GM23338 (cell line): ENCODE results near the gene SLC25A12. TPM values are rescaled to one million over a fixed set of nuclear protein-coding genes. Genes with fewer than 3 reads are reported as not detected.

ENCODE experiments used
- ATAC-seq: fragments of 200-7000 bp; cut with Tn5 transposase; 3 replicates; pipeline ENCODE4 v1.9.1; 2020
- DNase-seq: peaks from one replicate; pipeline ENCODE4 v3.0.0-alpha.2; 2015; ENCODE audit warnings: low spot score
- H2AFZ ChIP-seq: fragments of 200-600 bp; sonication (generic); 2 replicates; pipeline ENCODE4 v1.8.0; 2016; ENCODE audit warnings: antibody characterized with exemption, mild to moderate bottlenecking, moderate library complexity
- H3F3A ChIP-seq: fragments of 200-600 bp; sonication (generic); replicated peaks from 2 replicates; pipeline ENCODE4 v1.8.0; 2017; ENCODE audit warnings: antibody characterized with exemption, mixed run types, low read depth
- H3K27ac ChIP-seq: fragments of 200-600 bp; sonication (generic); 2 replicates; pipeline ENCODE4 v1.6.1; 2016; ENCODE audit warnings: low read depth
- H3K27me3 ChIP-seq: fragments of 200-600 bp; sonication (generic); 2 replicates; pipeline ENCODE4 v1.8.0; 2016; ENCODE audit warnings: mild to moderate bottlenecking, mixed run types, moderate library complexity; ENCODE audit not compliant: insufficient read depth
- H3K36me3 ChIP-seq: fragments of 200-600 bp; sonication (generic); 2 replicates; pipeline ENCODE4 v1.8.0; 2016; ENCODE audit warnings: mild to moderate bottlenecking; ENCODE audit not compliant: insufficient read depth
- H3K4me1 ChIP-seq: fragments of 200-600 bp; sonication (generic); 2 replicates; pipeline ENCODE4 v1.8.0; 2016; ENCODE audit warnings: mild to moderate bottlenecking, moderate library complexity; ENCODE audit not compliant: insufficient read depth
- H3K4me2 ChIP-seq: fragments of 200-600 bp; sonication (generic); 2 replicates; pipeline ENCODE4 v1.7.1; 2017; ENCODE audit warnings: mixed run types
- H3K4me3 ChIP-seq: fragments of 200-600 bp; sonication (generic); 2 replicates; pipeline ENCODE4 v1.6.1; 2016; ENCODE audit warnings: mixed run types
- H3K79me2 ChIP-seq: fragments of 200-600 bp; sonication (generic); replicated peaks from 2 replicates; pipeline ENCODE4 v1.8.0; 2017; ENCODE audit warnings: mild to moderate bottlenecking; ENCODE audit not compliant: insufficient read depth
- H3K9me2 ChIP-seq: fragments of 200-600 bp; sonication (generic); 2 replicates; pipeline ENCODE4 v1.8.0; 2017; ENCODE audit not compliant: insufficient read depth
- H4K20me1 ChIP-seq: fragments of 200-600 bp; sonication (generic); replicated peaks from 2 replicates; pipeline ENCODE4 v1.8.0; 2017; ENCODE audit warnings: mild to moderate bottlenecking; ENCODE audit not compliant: insufficient read depth
- H3K27ac Mint-ChIP-seq: 2 replicates; pipeline ENCODE4 v1.8.0; 2020; ENCODE audit warnings: inconsistent platforms, mild to moderate bottlenecking, moderate library complexity, mixed read lengths
- H3K27me3 Mint-ChIP-seq: 3 replicates; pipeline ENCODE4 v1.8.0; 2022; ENCODE audit warnings: low read depth, mild to moderate bottlenecking, moderate library complexity, mixed read lengths, inconsistent platforms; ENCODE audit not compliant: insufficient read depth, poor library complexity
- H3K36me3 Mint-ChIP-seq: 3 replicates; pipeline ENCODE4 v1.8.0; 2021; ENCODE audit warnings: low read depth, mild to moderate bottlenecking, inconsistent platforms, moderate library complexity, mixed read lengths
- H3K4me1 Mint-ChIP-seq: 3 replicates; pipeline ENCODE4 v1.8.0; 2020; ENCODE audit warnings: mild to moderate bottlenecking, inconsistent platforms, mixed read lengths
- H3K4me3 Mint-ChIP-seq: 3 replicates; pipeline ENCODE4 v1.8.0; 2021; ENCODE audit warnings: moderate library complexity, mild to moderate bottlenecking, inconsistent platforms, mixed read lengths
- H3K9me3 Mint-ChIP-seq: 3 replicates; pipeline ENCODE4 v1.8.0; 2020; ENCODE audit warnings: moderate library complexity, mild to moderate bottlenecking, inconsistent platforms, mixed read lengths
- ETS1 ChIP-seq: IDR thresholded peaks from 2 replicates; pipeline ENCODE4 v1.6.1; 2016; ENCODE audit warnings: antibody characterized with exemption
- JUNB ChIP-seq: IDR thresholded peaks from one replicate; pipeline ENCODE4 v1.6.1; 2016; ENCODE audit warnings: antibody characterized with exemption; ENCODE audit not compliant: unreplicated experiment
- NANOG ChIP-seq: IDR thresholded peaks from 2 replicates; pipeline ENCODE4 v1.6.1; 2016; ENCODE audit warnings: antibody characterized with exemption, borderline replicate concordance
- ZNF331 ChIP-seq: fragments of 250-450 bp; sonication (Bioruptor Pico); IDR thresholded peaks from 2 replicates; pipeline ENCODE4 v1.5.0; 2020; ENCODE audit warnings: low read depth, mild to moderate bottlenecking, moderate library complexity
- polyA plus RNA-seq: library from polyadenylated mRNA; unstranded; fragments of >200 nt; fragmentation: Nextera tagmentation; extraction: Ambion mirVana; gene quantifications from 2 replicates; pipeline ENCODE4 v1.2.1, GENCODE V29; 2016
- total RNA-seq: library from RNA; depleted of rRNA; stranded (reverse); fragments of >200 nt; shearing (Covaris generic); gene quantifications from 2 replicates; pipeline ENCODE4 v1.2.3, GENCODE V29; 2014
- TF ChIP-seq, protein P1 (sequence below): fragments of 250-450 bp; sonication (Bioruptor Pico); IDR thresholded peaks from 2 replicates; pipeline ENCODE4 v1.5.0; 2020; ENCODE audit warnings: mild to moderate bottlenecking, moderate library complexity

Gene SLC25A12
- total and polyA plus RNA-seq, 2 experiments from 2014 or later: 4.8 to 14.8 TPM

DNA sequence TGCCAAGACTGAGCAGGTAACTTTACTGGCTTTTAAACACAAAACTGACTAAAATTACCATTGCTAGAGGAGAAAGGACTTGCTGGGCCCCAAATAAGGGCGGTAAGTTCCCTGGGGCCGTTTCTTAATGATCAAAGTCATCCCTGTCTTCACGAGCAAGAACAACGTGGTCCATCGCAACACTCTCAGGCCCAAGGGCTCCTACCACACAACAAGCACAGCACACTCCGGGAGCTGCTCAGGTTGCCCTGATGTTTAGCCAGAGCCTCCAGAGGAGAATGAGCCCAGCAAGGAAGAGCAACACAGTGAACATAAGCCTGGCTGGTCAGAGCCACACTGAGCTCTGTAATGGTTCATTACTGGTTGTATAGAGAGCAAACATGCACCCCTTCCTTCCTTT, 104.1 kb downstream of the SLC25A12 start (continued):
- TF ChIP-seq JUNB (no peak), ETS1 (no peak)

DNA sequence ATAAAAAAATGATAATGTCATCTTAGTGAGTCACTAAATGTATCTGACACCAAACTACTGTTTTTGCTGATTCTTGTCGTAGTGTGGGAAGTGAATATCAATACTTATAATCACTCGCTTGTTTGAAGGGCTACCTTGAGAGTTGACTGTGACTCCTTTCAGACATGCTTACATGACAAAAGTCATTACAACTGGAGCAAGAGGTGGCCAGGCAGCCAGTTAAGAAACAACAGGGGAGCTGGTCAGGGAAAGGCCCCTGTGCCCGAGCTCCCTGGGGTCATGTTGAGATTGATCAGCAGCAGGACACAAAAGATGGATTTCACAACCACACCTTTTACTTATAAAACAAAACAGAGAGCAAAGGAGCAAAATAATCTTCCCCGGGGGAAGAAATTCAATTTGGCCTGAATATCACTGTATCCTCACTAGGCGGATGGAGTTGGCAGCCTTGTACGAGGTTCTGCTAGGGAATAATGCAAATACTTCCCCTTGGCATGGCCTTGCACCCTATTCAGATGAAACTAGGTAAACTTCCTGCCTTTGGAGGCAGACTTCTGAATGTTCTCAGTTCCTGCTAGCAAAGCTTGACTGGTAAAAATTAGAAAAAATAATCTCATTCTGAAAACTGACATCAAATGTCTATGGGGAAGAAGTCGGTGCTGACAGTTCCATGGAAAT, 105.6 kb downstream of the SLC25A12 start:
- TF ChIP-seq, protein P1, sequence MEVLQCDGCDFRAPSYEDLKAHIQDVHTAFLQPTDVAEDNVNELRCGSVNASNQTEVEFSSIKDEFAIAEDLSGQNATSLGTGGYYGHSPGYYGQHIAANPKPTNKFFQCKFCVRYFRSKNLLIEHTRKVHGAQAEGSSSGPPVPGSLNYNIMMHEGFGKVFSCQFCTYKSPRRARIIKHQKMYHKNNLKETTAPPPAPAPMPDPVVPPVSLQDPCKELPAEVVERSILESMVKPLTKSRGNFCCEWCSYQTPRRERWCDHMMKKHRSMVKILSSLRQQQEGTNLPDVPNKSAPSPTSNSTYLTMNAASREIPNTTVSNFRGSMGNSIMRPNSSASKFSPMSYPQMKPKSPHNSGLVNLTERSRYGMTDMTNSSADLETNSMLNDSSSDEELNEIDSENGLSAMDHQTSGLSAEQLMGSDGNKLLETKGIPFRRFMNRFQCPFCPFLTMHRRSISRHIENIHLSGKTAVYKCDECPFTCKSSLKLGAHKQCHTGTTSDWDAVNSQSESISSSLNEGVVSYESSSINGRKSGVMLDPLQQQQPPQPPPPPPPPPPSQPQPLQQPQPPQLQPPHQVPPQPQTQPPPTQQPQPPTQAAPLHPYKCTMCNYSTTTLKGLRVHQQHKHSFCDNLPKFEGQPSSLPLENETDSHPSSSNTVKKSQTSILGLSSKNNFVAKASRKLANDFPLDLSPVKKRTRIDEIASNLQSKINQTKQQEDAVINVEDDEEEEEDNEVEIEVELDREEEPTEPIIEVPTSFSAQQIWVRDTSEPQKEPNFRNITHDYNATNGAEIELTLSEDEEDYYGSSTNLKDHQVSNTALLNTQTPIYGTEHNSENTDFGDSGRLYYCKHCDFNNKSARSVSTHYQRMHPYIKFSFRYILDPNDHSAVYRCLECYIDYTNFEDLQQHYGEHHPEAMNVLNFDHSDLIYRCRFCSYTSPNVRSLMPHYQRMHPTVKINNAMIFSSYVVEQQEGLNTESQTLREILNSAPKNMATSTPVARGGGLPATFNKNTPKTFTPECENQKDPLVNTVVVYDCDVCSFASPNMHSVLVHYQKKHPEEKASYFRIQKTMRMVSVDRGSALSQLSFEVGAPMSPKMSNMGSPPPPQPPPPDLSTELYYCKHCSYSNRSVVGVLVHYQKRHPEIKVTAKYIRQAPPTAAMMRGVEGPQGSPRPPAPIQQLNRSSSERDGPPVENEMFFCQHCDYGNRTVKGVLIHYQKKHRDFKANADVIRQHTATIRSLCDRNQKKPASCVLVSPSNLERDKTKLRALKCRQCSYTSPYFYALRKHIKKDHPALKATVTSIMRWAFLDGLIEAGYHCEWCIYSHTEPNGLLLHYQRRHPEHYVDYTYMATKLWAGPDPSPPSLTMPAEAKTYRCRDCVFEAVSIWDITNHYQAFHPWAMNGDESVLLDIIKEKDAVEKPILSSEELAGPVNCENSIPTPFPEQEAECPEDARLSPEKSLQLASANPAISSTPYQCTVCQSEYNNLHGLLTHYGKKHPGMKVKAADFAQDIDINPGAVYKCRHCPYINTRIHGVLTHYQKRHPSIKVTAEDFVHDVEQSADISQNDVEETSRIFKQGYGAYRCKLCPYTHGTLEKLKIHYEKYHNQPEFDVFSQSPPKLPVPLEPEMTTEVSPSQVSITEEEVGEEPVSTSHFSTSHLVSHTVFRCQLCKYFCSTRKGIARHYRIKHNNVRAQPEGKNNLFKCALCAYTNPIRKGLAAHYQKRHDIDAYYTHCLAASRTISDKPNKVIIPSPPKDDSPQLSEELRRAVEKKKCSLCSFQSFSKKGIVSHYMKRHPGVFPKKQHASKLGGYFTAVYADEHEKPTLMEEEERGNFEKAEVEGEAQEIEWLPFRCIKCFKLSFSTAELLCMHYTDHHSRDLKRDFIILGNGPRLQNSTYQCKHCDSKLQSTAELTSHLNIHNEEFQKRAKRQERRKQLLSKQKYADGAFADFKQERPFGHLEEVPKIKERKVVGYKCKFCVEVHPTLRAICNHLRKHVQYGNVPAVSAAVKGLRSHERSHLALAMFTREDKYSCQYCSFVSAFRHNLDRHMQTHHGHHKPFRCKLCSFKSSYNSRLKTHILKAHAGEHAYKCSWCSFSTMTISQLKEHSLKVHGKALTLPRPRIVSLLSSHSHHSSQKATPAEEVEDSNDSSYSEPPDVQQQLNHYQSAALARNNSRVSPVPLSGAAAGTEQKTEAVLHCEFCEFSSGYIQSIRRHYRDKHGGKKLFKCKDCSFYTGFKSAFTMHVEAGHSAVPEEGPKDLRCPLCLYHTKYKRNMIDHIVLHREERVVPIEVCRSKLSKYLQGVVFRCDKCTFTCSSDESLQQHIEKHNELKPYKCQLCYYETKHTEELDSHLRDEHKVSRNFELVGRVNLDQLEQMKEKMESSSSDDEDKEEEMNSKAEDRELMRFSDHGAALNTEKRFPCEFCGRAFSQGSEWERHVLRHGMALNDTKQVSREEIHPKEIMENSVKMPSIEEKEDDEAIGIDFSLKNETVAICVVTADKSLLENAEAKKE: peak; percentile 63; the same call in 1 of the 2 replicates
- TF ChIP-seq NANOG: peak; percentile 35; the same call in 1 of the 2 replicates
- no peak for TF ChIP-seq ZNF331 (CRISPR knock-in tag)

More for the DNA sequence above, 105.6 kb downstream of the SLC25A12 start:
- H2AFZ ChIP-seq: no peak overlapping the region
- H3F3A ChIP-seq: no peaks in the 10 kb centered on the region
- H3K79me2 ChIP-seq: no peaks in the 10 kb centered on the region
- Mint-ChIP-seq H3K27me3 (no peaks in the 10 kb centered on the region), H3K9me3 (no peaks in the 10 kb centered on the region), H3K4me1 (peaks cover 41% of the 10 kb centered on the region), H3K27ac (peak overlapping the region; percentile 85), H3K36me3 (peaks cover 25% of the 10 kb centered on the region), H3K4me3 (peak overlapping the region; percentile 20; the same call in 2 of the 3 replicates)
- peak overlapping the region; percentile 34 for H3K4me2 ChIP-seq
- peak; percentile 80 for ATAC-seq
- no peaks in the 10 kb centered on the region for H3K27me3 ChIP-seq
- peak overlapping the region; percentile 10; the same call in 1 of the 2 replicates for H3K4me3 ChIP-seq
- H3K27ac ChIP-seq: peak overlapping the region; percentile 7; the same call in 1 of the 2 replicates
- peak; percentile 47 for DNase-seq
- no peaks in the 10 kb centered on the region for H3K9me2 ChIP-seq
- no peaks in the 10 kb centered on the region for H4K20me1 ChIP-seq
- H3K36me3 ChIP-seq: no peaks in the 10 kb centered on the region
- H3K4me1 ChIP-seq: peaks cover 30% of the 10 kb centered on the region
